K562 (cell line): ENCODE results near the gene CPT1B. TPM values are rescaled to one million over a fixed set of nuclear protein-coding genes. Genes with fewer than 3 reads are reported as not detected.

Experiments used
- EZH2 ChIP-seq: IDR thresholded peaks from 2 replicates; pipeline ENCODE4 v1.6.1; 2012; ENCODE audit warnings: low read depth, mild to moderate bottlenecking, inconsistent platforms, low read length, borderline replicate concordance
- JUNB ChIP-seq: fragments of 450-650 bp; formaldehyde crosslinking; conservative IDR thresholded peaks from 2 replicates; pipeline ENCODE4 v1.4.0; 2020; ENCODE audit warnings: mild to moderate bottlenecking
- KHSRP ChIP-seq: fragments of 450-650 bp; IDR thresholded peaks from 2 replicates; pipeline ENCODE4 v1.6.1; 2017
- KLF1 ChIP-seq: fragments of 450-650 bp; IDR thresholded peaks from 2 replicates; pipeline ENCODE4 v1.6.1; 2016; ENCODE audit warnings: missing genetic modification characterization, missing compliant biosample characterization
- KLF10 ChIP-seq: fragments of 250-450 bp; sonication (Bioruptor Pico); IDR thresholded peaks from 2 replicates; pipeline ENCODE4 v1.6.1; 2021; ENCODE audit warnings: matching md5 sums
- LARP7 ChIP-seq: fragments of 450-650 bp; IDR thresholded peaks from 2 replicates; pipeline ENCODE4 v1.6.1; 2016
- NCOA4 ChIP-seq: fragments of 450-650 bp; IDR thresholded peaks from 2 replicates; pipeline ENCODE4 v1.6.1; 2018; ENCODE audit warnings: mild to moderate bottlenecking; ENCODE audit not compliant: partially characterized antibody
- PHF21A ChIP-seq: fragments of 450-650 bp; IDR thresholded peaks from 2 replicates; pipeline ENCODE4 v1.6.1; 2017; ENCODE audit warnings: low read depth, borderline replicate concordance
- PHTF2 ChIP-seq: fragments of 250-450 bp; sonication (Bioruptor Pico); IDR thresholded peaks from 2 replicates; pipeline ENCODE4 v1.5.0; 2021; ENCODE audit warnings: mild to moderate bottlenecking
- SMAD2 ChIP-seq: fragments of 150-350 bp; IDR thresholded peaks from 2 replicates; pipeline ENCODE4 v1.6.1; 2014; ENCODE audit warnings: low read depth, mild to moderate bottlenecking, low read length
- SMAD4 ChIP-seq: fragments of 250-450 bp; sonication (Bioruptor Pico); conservative IDR thresholded peaks from 2 replicates; pipeline ENCODE4 v1.8.0; 2021; ENCODE audit warnings: inconsistent platforms, mild to moderate bottlenecking, moderate library complexity
- U2AF2 ChIP-seq: fragments of 200-400 bp; formaldehyde crosslinking; optimal IDR thresholded peaks from 2 replicates; pipeline ENCODE3; 2017; ENCODE audit warnings: low read depth, mild to moderate bottlenecking, low read length
- ZNF384 ChIP-seq: IDR thresholded peaks from 2 replicates; pipeline ENCODE4 v1.6.1; 2012; ENCODE audit warnings: low read depth, low read length, improper control_type of control experiment
- ZNF561 ChIP-seq: fragments of 450-650 bp; formaldehyde crosslinking; conservative IDR thresholded peaks from 2 replicates; pipeline ENCODE4 v1.4.0; 2020; ENCODE audit warnings: mild to moderate bottlenecking, moderate library complexity
- polyA plus RNA-seq, 8 experiments: library from polyadenylated mRNA; depleted of rRNA in 4 of 8; stranded (reverse) in 5 of 8; unstranded in 3 of 8; fragments of >200 nt; fragmentation: Nextera tagmentation in 2 of 8; fragmentation: Illumina TruSeq in 1 of 8; extraction: Ambion mirVana in 2 of 8; extraction: Trizol in 1 of 8; gene quantifications; 2 replicates each; pipeline versions ENCODE4 v1.2.1 to v1.2.3, GENCODE V29; 2011 to 2014; ENCODE audit warnings: inconsistent platforms in 1 of 8, missing spikeins in 1 of 8
- total RNA-seq, 7 experiments: library from RNA; depleted of rRNA in 6 of 7; stranded (reverse); fragments of >200 nt in 6 of 7; fragmentation: Illumina TruSeq in 2 of 7; extraction: Trizol in 2 of 7; gene quantifications; 2 replicates each; pipeline versions ENCODE4 v1.2.1 to v1.2.3, GENCODE V29; 2011 to 2021; ENCODE audit warnings: low replicate concordance in 1 of 7
- TF ChIP-seq, protein P1 (sequence below): fragments of 250-450 bp; sonication (Bioruptor Pico); IDR thresholded peaks from 2 replicates; pipeline ENCODE4 v1.5.0; 2020; ENCODE audit warnings: mild to moderate bottlenecking, borderline replicate concordance
- TF ChIP-seq, protein P2 (sequence below), 3 experiments: fragments of 200-800 bp in 1 of 3; fragments of 250-450 bp in 1 of 3; fragments of 450-650 bp in 1 of 3; sonication (Bioruptor Pico) in 1 of 3; sonication (Bioruptor generic) in 1 of 3; formaldehyde crosslinking in 1 of 3; IDR thresholded peaks; 2 replicates each; pipeline versions ENCODE4 v1.6.1 to v1.8.0; 2016 to 2022; ENCODE audit warnings: mild to moderate bottlenecking in 2 of 3, missing genetic modification characterization in 2 of 3, missing compliant biosample characterization in 1 of 3, moderate library complexity in 1 of 3

The CPT1B gene
- total and polyA plus RNA-seq, 9 of the 15 experiments (the other 6 are each of a cell fraction or from before 2014, with no cell fraction given) = 0.35 to 6.1 (median 2.6) TPM

DNA sequence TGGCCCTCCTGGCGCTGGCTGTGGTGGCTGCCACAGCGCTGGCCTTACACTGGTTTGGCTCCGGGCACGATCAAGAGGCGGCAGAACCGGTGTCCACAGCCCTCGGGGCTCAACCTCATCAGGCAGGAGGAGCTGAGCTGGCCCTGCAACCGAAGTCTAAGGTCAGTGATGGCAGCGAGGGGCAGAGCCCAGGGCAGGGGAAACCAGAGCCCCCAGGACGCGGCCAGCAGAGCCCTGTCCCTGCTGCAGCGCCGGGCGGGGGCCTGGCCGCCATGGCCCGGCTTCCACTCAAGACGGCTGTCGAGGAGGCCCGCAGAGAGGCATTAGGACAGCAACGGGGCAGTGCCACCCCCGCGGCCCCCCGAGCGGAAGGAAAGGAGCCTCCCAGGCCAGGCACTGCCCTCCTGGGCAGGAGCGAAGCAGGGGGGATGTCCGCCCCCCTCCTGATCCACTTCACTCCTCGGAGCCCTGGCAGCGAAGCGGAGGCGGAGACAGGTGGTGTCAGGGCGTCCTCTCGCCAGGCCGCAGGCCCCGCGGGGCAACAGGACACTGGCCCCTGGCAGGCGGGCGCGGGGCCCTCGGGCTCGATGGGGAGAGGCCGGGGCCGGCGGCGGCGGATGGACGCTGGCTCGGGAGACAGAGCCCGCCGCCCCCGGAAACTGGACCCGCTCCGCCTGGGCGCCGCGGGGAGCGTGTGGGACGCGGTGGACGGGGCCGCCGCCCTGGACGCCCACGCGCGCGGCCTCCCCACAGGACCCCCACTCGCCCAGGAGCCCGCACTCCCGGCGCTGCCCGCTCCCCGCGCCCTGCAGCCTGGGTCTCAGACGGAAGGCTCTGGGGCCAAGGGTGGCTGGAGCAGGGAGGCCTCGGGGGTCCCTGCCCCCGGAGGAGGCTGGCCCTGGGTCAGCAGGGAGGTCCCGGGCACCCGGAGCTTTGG, 31.6 kb downstream of the CPT1B start (continued):
- TF ChIP-seq, protein P1, sequence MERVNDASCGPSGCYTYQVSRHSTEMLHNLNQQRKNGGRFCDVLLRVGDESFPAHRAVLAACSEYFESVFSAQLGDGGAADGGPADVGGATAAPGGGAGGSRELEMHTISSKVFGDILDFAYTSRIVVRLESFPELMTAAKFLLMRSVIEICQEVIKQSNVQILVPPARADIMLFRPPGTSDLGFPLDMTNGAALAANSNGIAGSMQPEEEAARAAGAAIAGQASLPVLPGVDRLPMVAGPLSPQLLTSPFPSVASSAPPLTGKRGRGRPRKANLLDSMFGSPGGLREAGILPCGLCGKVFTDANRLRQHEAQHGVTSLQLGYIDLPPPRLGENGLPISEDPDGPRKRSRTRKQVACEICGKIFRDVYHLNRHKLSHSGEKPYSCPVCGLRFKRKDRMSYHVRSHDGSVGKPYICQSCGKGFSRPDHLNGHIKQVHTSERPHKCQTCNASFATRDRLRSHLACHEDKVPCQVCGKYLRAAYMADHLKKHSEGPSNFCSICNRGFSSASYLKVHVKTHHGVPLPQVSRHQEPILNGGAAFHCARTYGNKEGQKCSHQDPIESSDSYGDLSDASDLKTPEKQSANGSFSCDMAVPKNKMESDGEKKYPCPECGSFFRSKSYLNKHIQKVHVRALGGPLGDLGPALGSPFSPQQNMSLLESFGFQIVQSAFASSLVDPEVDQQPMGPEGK (CRISPR knock-in tag) = no peak
- TF ChIP-seq JUNB (CRISPR knock-in tag) (no peak), LARP7 (no peak), ZNF561 (CRISPR knock-in tag) (no peak), KLF10 (no peak), PHTF2 (CRISPR knock-in tag) (no peak), KHSRP (no peak), PHF21A (no peak), ZNF384 (no peak), NCOA4 (no peak), KLF1 (tag) (no peak), U2AF2 (no peak), EZH2 (no peak), SMAD4 (CRISPR knock-in tag) (0 out of 2 replicates have a peak, but pooled peaks have one; percentile 20), SMAD2 (no peak)
- TF ChIP-seq, protein P2, sequence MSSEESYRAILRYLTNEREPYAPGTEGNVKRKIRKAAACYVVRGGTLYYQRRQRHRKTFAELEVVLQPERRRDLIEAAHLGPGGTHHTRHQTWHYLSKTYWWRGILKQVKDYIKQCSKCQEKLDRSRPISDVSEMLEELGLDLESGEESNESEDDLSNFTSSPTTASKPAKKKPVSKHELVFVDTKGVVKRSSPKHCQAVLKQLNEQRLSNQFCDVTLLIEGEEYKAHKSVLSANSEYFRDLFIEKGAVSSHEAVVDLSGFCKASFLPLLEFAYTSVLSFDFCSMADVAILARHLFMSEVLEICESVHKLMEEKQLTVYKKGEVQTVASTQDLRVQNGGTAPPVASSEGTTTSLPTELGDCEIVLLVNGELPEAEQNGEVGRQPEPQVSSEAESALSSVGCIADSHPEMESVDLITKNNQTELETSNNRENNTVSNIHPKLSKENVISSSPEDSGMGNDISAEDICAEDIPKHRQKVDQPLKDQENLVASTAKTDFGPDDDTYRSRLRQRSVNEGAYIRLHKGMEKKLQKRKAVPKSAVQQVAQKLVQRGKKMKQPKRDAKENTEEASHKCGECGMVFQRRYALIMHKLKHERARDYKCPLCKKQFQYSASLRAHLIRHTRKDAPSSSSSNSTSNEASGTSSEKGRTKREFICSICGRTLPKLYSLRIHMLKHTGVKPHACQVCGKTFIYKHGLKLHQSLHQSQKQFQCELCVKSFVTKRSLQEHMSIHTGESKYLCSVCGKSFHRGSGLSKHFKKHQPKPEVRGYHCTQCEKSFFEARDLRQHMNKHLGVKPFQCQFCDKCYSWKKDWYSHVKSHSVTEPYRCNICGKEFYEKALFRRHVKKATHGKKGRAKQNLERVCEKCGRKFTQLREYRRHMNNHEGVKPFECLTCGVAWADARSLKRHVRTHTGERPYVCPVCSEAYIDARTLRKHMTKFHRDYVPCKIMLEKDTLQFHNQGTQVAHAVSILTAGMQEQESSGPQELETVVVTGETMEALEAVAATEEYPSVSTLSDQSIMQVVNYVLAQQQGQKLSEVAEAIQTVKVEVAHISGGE (CRISPR knock-in tag; IDR thresholded peaks at IDR 0.05) = 0 out of 6 replicates have a peak, but pooled peaks of 1 of the 3 experiments have one; percentile 18
